Calu3 (cell line): ENCODE results near the gene SLC45A1. TPM values are rescaled to one million over a fixed set of nuclear protein-coding genes. Genes with fewer than 3 reads are reported as not detected.

Experiments used
- BruUV-seq: library from RNA; stranded (reverse); fragments of 400-500 nt; replicated peaks from 2 replicates; lab custom pipeline; 2021; lab: Mats Ljungman, UMichigan
- CTCF ChIA-PET: fragments of 300-600 bp; sonication (Branson Sonifier 250); formaldehyde crosslinking; loops from one replicate; lab custom pipeline; 2022; ENCODE audit warnings: antibody characterized with exemption; lab: Charles Lee
- DNase-seq: peaks from one replicate; pipeline ENCODE4 v3.0.0; 2022
- H3K27ac Mint-ChIP-seq: one replicate; pipeline ENCODE4 v1.8.0; 2022; ENCODE audit warnings: mixed read lengths; ENCODE audit not compliant: unreplicated experiment
- H3K27me3 Mint-ChIP-seq: one replicate; pipeline ENCODE4 v1.8.0; 2022; ENCODE audit warnings: mixed read lengths; ENCODE audit not compliant: unreplicated experiment
- H3K36me3 Mint-ChIP-seq: one replicate; pipeline ENCODE4 v1.8.0; 2022; ENCODE audit warnings: mild to moderate bottlenecking, moderate library complexity, mixed read lengths; ENCODE audit not compliant: insufficient read depth, unreplicated experiment
- H3K4me1 Mint-ChIP-seq: one replicate; pipeline ENCODE4 v1.8.0; 2022; ENCODE audit warnings: mild to moderate bottlenecking, low read depth, mixed read lengths; ENCODE audit not compliant: unreplicated experiment
- H3K4me3 Mint-ChIP-seq: one replicate; pipeline ENCODE4 v1.8.0; 2022; ENCODE audit warnings: mild to moderate bottlenecking, low read depth, moderate library complexity, mixed read lengths; ENCODE audit not compliant: unreplicated experiment
- H3K9me3 Mint-ChIP-seq: one replicate; pipeline ENCODE4 v1.8.0; 2022; ENCODE audit warnings: low read depth, mixed read lengths; ENCODE audit not compliant: unreplicated experiment
- intact Hi-C: fragments of 100-400 bp; cut with micrococcal nuclease; formaldehyde crosslinking; loops from one replicate; pipeline ENCODE4 v1.10.0; 2022; ENCODE audit not compliant: unreplicated experiment
- total RNA-seq: library from RNA; stranded (reverse); gene quantifications from 2 replicates; pipeline ENCODE4 v1.2.3, GENCODE V29; 2022
- TF ChIP-seq, protein P1 (sequence below): fragments of 200-600 bp; IDR thresholded peaks from one replicate; pipeline ENCODE4 v1.8.0; 2022; ENCODE audit warnings: antibody characterized with exemption; ENCODE audit not compliant: unreplicated experiment

The SLC45A1 gene
- total RNA-seq, 1 experiment from 2014 or later, result 0.73 TPM

DNA sequence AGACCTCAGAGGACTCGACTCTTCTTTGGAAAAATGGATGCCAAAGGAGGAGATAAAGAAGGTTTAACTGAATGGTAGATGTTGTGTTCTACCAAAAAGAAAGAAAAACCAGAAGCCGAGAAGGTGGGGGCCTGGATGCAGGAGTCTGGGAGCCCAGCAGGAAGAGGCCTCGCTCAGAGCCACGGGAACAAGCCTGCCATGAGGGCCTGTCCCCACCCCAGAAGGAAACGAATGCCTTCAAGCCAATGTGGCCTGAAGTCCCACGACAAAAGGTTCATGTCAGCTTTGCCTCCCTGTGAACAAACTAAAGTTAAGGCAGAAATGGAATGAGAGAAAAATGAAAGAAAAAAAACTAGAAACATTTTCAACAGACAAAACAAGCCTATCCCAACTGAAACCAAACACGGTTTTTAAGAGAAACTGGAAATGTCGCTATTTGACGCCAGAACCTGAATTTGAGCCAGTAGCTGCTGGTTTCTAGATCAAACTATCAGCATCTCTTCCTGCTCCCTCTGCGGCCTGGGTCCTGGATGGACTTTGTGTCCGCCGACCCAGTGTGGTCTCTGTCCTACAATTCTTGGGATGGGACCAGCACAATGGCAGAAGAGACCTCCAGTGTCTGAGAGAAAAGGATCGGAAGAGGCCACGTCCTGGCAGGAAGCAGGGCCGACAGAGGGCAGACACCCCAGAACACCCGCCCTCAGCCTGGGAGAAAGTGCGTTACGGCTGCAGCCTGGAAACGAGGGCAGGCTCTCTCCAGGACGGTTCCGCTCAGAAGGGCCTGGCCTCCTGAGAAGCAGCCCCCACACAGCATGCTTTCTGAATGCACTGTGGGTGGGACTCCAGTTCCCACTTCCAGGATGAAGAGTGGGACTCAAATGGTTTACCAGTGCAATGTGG, 35.2 kb downstream of the SLC45A1 start:
- CTCF ChIA-PET, result no interaction called here

DNA sequence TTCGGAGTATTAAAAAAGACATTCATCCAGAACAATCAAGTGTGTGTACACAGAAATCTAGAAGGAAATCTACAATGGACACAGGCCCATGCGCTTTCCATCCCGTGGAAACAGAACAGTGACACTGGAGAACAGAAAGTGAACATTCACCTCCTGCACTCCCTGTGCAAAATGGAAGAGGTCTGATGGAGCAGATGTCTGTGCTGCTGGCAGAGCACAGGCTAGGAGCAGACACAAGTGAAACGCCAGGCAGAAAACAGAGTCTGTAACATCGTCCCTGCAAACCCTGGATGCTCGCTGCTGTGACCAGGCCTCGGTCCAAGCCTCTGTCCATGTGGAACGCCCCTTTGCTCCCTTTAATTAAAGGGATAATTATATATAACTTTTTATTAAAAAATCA, 36.1 kb downstream of the SLC45A1 start:
- Mint-ChIP-seq H3K27ac (no peak overlapping the region), H3K36me3 (peaks cover 18% of the 10 kb centered on the region)
- CTCF ChIA-PET, result no interaction called here

More for the DNA sequence above, 35.2 kb downstream of the SLC45A1 start:
- intact Hi-C loops, result no loop called here
- H3K27me3 Mint-ChIP-seq, result no peaks in the 10 kb centered on the region
- H3K4me1 Mint-ChIP-seq, result peaks cover 8% of the 10 kb centered on the region
- H3K27ac Mint-ChIP-seq, result no peak overlapping the region
- peaks cover 15% of the 10 kb centered on the region for H3K36me3 Mint-ChIP-seq
- no peak for DNase-seq
- H3K9me3 Mint-ChIP-seq, result no peaks in the 10 kb centered on the region
- TF ChIP-seq, protein P1, sequence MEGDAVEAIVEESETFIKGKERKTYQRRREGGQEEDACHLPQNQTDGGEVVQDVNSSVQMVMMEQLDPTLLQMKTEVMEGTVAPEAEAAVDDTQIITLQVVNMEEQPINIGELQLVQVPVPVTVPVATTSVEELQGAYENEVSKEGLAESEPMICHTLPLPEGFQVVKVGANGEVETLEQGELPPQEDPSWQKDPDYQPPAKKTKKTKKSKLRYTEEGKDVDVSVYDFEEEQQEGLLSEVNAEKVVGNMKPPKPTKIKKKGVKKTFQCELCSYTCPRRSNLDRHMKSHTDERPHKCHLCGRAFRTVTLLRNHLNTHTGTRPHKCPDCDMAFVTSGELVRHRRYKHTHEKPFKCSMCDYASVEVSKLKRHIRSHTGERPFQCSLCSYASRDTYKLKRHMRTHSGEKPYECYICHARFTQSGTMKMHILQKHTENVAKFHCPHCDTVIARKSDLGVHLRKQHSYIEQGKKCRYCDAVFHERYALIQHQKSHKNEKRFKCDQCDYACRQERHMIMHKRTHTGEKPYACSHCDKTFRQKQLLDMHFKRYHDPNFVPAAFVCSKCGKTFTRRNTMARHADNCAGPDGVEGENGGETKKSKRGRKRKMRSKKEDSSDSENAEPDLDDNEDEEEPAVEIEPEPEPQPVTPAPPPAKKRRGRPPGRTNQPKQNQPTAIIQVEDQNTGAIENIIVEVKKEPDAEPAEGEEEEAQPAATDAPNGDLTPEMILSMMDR, result no peak
- BruUV-seq, result no TSS peak
- no peak overlapping the region for H3K4me3 Mint-ChIP-seq

GRCh38 chr1:8355439-8356255, 37.7 kb downstream of the SLC45A1 start:
- H3K27ac Mint-ChIP-seq, result no peak overlapping the region
- H3K9me3 Mint-ChIP-seq, result no peaks in the 10 kb centered on the region
- CTCF ChIA-PET, result no interaction called here
- H3K36me3 Mint-ChIP-seq, result peaks cover 13% of the 10 kb centered on the region
- H3K4me3 Mint-ChIP-seq, result no peak overlapping the region
- no peak for DNase-seq
- TF ChIP-seq, protein P1, result no peak
- no TSS peak for BruUV-seq
- intact Hi-C loops, result no loop called here
- no peaks in the 10 kb centered on the region for H3K27me3 Mint-ChIP-seq
- H3K4me1 Mint-ChIP-seq, result no peaks in the 10 kb centered on the region

More for the DNA sequence above, 36.1 kb downstream of the SLC45A1 start:
- TF ChIP-seq, protein P1, result no peak
- intact Hi-C loops, result no loop called here
- no peak for DNase-seq
- BruUV-seq, result no TSS peak
- Mint-ChIP-seq H3K4me3 (no peak overlapping the region), H3K4me1 (peaks cover 2% of the 10 kb centered on the region), H3K9me3 (no peaks in the 10 kb centered on the region), H3K27me3 (no peaks in the 10 kb centered on the region)

- TF ChIP-seq, protein P1, result no peak
- CTCF ChIA-PET, result no interaction called here
- Mint-ChIP-seq H3K4me1 (no peaks in the 10 kb centered on the region), H3K27ac (no peak overlapping the region), H3K36me3 (peaks cover 13% of the 10 kb centered on the region), H3K4me3 (no peak overlapping the region), H3K27me3 (no peaks in the 10 kb centered on the region), H3K9me3 (no peaks in the 10 kb centered on the region)
- BruUV-seq, result no TSS peak
- intact Hi-C loops, result no loop called here
- no peak for DNase-seq
Measured at GRCh38 chr1:8356256-8357209, 38.6 kb downstream of the SLC45A1 start.
